Fibroblast of lung (primary cell): ENCODE measurements around the gene HACL1.

ENCODE experiments used
- CTCF ChIP-seq, 2 donors: IDR thresholded peaks in 1 of 2; conservative IDR thresholded peaks in 1 of 2; 1 replicate in 1 of 2; 2 replicates in 1 of 2; pipeline ENCODE4 v1.5.1; 2011 to 2012; ENCODE audit warnings: low read length in 2 of 2, control low read depth in 1 of 2, inconsistent platforms in 1 of 2, low read depth in 1 of 2, mild to moderate bottlenecking in 1 of 2
- EZH2 ChIP-seq: IDR thresholded peaks from 2 replicates; pipeline ENCODE4 v1.5.1; 2012; ENCODE audit warnings: low read length, control low read depth, mild to moderate bottlenecking; ENCODE audit errors: missing control alignments

- no peak for TF ChIP-seq EZH2
- no peak for TF ChIP-seq CTCF (conservative IDR thresholded peaks at IDR 0.05 in 1 of 2, IDR thresholded peaks at IDR 0.05 in 1 of 2; ENCODE audit: low read depth in 1 of 2, low read length in 2 of 2)
Measured at GRCh38 chr3:15591928-15592327, 9.4 kb downstream of the HACL1 start.
